ENCODE results near the gene DIAPH2.

Gene DIAPH2

DNA sequence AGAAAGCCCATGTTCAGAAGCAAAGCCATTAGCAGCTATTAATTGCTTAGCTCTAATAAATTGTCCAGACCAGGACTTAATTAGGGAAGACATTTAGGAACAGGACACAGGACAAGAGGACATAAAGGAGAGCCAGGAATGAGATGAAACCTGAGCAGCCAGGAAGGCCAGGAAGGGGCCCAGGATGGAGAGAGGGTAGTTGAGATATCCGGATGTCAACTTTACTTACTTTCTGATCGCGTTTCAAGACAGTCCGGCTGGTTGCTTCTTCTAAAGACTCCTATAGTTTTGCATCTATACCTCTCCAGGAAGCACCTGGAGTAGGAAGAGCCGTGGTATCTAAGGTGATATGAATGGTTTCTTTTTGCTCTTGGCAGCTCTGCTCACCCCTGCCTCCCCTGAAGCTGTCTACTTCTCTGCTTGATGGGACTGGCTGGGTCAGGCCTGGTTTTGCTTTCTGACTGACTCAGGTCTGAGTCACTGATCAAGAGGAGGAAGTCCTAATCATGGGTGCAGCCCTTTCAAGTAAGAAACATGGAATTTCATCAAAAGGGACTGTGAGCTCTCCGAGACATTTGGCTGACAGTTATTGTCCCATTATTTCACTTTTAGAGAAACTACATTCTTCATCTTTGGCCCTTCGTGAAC lies 932.4 kb downstream of the DIAPH2 start:
- DNase-seq, result no peak

DNA sequence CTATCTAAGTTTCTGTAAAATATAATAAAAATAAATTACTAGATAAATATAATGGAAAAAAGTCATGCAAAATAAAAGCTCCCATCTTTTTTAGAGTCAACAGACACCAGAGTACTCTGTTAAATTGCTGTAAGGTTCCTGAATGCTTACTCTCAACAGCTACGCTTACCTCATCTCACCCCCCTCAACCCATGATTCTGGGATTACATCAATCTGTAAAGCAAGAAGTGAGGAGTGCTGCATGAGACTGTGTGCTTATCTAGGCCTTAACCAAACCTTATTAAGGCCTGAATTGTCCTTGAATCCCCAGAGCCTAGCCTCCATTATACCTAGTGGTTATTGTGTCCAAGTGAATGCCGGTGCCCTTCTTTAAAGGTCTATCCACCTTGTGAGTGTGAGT lies 934.9 kb downstream of the DIAPH2 start:
- no peak for DNase-seq

DNA sequence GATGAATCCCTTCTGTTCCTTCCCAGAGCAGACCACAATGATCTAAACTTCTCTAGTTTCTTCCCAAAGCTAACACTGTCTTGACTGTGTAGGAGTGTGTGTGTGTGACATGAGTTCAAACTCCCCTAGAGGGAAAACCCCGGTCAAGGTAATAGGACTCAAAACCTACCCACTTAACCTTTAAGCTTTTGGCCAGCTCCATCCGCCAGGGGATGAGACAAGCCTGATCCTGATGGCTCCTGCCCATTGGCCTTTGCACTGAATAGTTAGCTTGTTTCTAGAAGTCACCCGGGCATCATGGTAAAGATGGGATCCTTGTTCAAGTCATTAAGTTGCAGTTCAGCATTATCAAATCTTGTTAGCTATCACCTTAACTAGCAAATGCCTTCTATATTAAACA lies 937.5 kb downstream of the DIAPH2 start:
- no peak for DNase-seq

DNA sequence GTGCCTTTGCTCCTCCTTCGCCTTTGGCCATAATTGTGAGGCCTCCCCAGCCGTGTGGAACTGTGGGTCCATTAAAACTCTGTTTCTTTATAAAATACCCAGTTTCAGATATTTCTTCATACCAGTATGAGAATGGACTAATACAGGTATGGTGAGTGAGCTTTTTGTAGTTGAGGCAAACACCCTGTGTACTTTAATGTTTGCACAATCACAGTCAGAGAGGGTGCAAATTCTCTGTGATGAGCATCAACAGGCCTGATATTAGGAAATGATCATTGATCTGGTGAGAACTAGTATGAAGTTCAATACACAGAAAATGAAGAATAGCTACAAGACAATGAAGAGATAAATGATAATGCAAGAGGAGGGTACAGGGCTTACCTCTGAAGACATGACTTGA lies 943.7 kb downstream of the DIAPH2 start:
- no peak for DNase-seq

DNA sequence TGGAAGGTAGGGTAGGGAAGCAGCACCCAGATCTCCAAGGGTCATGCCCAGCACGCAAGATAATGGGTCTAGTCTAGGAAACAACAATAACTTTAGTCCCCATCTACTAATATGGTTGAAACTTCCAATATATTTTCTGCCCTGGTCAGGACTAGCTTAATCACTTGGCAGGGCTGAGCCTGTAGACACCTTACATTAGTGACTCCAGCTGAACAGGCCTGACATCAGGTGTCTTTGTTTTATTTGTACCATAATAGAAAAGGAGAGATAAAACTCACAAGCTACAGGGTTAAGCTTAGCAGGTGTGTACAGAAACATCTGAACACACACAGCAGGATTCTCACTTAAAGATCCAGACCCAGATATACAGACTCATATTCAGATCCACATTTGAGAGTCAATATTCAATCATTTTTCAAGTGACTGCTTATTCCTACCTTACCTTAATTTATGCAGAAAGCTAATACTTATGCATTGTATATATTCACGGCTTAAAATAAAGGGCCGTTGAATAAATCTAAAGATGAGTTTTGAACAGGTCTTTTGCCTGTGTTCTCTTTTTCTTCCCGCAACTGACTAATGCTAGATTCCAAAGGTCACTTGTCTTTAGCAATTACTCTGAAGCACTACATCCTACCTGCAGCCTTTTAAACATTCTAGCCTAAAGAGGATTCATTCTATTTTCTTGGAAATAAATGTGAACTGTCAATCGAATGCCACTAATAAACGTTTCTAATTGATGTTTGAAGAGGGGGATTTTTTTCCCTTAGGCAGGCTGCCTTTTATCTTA lies 944.4 kb downstream of the DIAPH2 start:
- DNase-seq, result no peak

DNA sequence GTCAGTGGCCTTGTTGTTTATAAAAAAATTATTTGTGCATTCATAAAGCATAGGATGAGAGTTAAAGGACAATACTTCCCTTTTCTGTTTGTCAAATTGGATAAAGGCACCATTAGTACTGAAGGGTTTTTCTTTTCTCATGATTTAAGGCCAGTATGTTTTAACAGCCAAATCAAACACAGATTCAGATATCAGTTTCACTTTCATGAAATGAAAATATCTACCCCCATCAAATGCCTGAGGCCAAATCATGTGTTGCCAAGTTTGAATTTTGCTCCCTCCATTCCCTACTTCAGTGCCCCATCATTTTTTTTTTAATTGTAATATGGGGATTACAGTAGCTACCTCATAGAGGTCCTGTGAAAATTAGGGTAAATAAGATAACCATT lies 944.9 kb downstream of the DIAPH2 start:
- DNase-seq, result no peak

DNA sequence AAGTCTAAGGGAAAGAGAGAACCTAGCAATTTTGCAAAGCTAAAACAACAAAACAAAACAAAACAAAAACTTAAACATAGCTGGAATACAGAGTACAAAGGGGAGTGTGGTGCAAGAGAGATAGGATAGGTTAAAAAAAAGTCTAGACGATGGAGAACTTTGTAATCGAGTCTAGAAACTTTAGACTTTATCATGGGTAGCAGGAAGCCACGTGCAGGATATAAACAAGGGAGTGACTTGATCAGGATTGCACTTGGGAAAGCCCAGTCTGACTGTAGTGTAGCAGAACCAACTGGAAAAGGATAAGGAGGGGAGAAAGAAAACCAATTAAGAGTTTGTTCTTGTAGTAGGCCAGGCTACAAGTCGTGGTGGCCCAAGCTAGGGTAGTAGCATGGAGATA lies 949.2 kb downstream of the DIAPH2 start:
- no peak for DNase-seq

DNA sequence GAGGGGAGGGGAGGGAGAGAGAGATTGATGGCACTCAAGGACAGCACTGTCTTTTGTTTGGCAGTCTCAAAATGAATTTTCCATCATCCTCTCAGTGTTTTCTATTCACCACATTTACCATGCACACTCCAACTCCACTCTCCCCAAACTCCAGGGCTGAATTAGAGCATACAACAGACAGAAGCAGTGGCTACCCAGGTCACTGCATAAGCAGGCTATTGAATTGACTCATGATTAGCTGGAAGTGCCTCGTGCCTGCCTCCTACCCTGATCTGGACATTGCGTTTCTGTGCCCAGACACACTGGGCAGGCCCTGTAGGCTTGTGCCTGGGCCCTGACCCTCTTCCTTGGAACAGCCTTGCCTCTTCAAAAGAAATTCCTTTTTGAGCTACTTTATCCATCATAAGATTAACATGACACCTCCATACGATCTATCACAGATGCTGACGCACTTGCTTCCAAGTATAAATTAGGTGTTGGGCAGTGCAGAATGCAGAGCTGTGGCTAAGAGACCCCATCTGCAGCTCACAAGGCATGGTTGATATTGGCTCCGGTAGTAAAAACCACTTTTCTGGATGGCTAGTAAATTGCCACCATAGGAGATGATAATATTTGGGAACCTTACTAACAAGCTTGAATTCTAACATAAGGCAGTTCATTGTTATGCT lies 952.0 kb downstream of the DIAPH2 start:
- DNase-seq, result no peak

DNA sequence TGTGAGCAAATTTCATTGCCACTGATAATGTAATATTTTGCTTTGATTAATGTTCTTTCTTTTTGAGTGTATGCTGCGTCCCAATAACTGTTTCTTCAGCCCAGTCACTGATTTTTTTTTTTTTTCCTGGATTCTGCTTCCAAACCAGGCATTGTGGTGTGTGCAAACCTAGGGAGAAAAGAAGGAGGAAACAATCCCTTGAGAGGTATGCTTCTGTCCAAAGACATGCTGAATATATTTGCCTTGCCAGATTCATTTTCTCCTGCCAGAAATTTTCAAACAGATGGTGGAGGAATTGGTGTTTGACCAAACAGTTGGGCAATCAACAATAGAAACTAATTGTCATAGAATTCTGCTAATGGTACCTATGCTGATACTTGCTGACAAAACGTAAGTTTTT lies 952.6 kb downstream of the DIAPH2 start:
- no peak for DNase-seq

DNA sequence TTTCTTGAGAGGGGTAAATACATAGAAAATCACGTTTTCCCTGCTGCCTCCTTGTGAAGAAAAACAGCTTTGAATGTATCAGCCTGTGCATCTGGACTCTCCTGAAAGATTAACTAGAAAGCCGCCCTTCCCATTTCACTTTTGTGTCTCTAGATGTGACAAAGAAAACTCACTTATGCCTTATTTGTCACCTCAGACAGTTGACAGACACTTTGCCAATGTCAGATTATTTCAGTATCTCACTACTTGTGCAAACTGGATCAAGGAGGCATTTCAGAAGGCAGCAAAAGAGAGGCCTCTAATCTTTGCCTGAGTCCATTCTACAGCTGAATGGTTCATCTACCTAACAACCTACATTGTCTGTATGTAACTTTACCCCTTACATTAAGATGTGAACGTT lies 954.0 kb downstream of the DIAPH2 start:
- DNase-seq, result no peak

DNA sequence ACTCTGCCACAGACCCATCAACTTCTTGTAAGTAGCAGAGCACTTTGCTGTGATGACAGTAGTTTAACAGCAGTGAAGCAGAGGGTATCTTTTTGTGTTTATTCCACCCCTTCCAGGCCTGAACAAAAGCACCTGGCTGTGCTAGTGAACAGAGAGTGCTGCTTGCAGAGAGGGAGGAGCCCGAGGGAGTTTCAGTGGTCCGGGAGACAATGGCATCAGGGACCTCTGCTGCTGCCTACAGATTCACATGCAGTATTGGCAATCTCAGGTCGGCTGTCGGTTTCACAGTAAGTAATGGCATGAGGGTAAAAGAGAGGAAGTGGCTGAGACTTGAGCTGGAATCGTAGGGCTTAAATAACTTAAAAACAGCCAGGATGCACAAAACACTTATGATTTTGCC lies 954.9 kb downstream of the DIAPH2 start:
- DNase-seq, result no peak
